GM18870 (cell line): ENCODE results near the gene RRP12.

ENCODE experiments used
- ATAC-seq: cut with Tn5 transposase; IDR thresholded peaks from one replicate; pipeline ENCODE4 v1.9.1; 2021; ENCODE audit warnings: moderate library complexity; ENCODE audit not compliant: unreplicated experiment

The RRP12 gene

DNA sequence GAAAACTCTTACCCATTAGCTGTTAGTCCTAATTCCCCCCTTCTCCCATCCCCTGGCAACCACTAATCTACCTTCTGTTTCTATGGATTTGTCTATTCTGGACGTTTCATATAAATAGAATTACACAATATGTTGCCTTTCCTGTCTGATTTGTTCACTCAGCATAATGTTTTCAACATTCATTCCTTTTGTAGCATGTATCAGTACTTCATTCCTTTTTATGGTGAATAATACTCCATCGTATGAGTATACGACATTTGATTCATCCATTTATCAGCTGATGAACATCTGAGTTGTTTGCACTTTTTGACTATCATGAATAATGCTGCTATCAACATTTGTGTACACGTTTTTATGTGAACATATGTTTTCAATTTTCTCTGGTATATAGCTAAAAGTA, 86.5 kb downstream of the RRP12 start:
- no peak for ATAC-seq

DNA sequence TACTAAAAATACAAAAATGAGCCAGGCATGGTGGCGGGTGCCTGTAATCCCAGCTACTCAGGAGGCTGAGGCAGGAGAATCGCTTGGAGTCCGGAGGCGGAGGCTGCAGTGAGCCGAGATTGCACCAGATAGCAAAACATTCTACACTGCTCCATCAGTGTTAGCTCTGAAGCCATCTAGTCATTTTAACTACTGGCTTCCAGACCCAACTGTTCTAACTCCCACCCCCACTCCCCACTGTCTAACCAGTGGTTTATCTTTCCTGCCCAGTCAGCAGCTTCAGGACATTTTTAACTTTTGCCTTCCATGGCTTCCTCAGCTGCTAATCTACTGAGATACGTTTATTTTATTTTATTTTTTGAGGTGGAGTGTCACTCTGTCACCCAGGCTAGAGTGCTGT, 88.2 kb downstream of the RRP12 start:
- ATAC-seq = no peak

- ATAC-seq = no peak
Measured at GRCh38 chr10:97311111-97311626, 90.0 kb downstream of the RRP12 start.

GRCh38 chr10:97307866-97308780, 93.0 kb downstream of the RRP12 start:
- ATAC-seq = no peak

DNA sequence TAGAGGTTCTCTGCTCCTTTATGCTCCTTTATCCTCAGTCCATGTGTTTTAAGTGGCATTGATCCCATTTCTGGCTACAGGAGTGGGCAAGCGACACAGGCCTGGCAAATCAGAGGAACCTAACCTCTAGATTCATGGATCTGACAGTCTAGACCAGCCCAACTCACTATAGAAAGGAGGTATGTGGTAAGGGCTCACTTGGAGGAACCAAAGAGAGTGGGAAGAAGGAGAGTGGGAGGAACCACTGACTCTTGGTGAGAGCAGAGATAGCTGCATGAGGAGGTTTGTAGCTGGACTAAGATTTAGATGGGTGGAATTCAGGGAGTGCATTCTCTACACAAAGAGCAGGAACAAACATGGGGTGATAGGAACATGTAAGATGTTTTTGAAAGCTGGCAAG, 93.7 kb downstream of the RRP12 start:
- ATAC-seq = no peak
